Coronary artery (tissue), 2 donors: Measurements from ENCODE around the gene PHLPP1.

ENCODE experiments used
- DNase-seq: peaks from one replicate; pipeline ENCODE4 v3.0.0-alpha.2; 2017; ENCODE audit warnings: low spot score
- H3K27ac ChIP-seq, 2 donors: fragments of 200-600 bp; sonication (generic); one replicate each; pipeline ENCODE4 v1.5.1; 2016 to 2019
- H3K4me3 ChIP-seq: fragments of 200-600 bp; sonication (generic); 2 replicates; pipeline ENCODE4 v1.5.1; 2016; ENCODE audit warnings: mild to moderate bottlenecking, moderate library complexity
- CTCF ChIP-seq: fragments of 200-600 bp; sonication (generic); IDR thresholded peaks from one replicate; pipeline ENCODE4 v1.5.1; 2019; ENCODE audit warnings: antibody characterized with exemption

The PHLPP1 gene

GRCh38 chr18:62939926-62940325 lies 224.6 kb downstream of the PHLPP1 start:
- Histone ChIP-seq H3K27ac (peak overlapping the region; percentile 60 to 78), H3K4me3 (no peak overlapping the region)
- no peak for TF ChIP-seq CTCF
- DNase-seq = no peak

DNA sequence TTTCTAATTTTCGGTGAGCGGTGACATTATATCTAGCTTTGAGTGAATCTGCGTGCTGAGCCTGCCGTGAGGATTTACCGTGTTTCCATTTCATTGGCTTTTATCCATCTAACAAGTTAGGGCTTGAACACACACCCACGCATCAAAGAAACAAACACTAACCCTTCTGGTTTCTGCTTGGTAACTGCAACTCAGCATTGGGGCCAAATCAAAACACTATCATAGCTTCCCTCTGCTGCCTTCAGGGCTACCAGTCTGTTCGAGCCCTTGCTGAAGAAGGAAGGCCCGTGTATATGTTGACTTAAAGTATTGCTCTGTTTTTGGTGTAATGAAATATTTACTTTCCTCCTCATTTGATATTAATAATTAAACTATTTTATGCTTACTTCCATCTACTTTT lies 227.2 kb downstream of the PHLPP1 start:
- DNase-seq = no peak
- Histone ChIP-seq H3K27ac (no peak overlapping the region), H3K4me3 (no peak overlapping the region)
- no peak for TF ChIP-seq CTCF

DNA sequence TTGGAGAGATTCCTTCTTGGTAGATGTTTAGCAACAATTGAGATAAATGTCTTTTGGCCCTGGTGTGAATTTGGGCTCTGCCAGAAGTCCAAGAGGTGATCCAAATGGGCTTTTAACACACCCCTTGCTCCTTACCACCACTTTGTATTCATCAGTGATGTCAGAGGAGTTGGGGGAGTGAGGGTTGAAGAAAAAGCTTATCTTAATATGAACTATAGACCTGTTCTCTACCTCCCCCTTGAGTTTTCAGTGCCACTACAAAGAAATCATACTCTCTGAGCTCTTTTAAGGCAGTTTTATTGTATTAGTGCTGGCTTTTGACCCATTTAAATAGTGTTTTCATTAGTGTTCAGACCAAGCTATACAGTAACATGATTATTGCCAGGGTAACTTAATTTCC lies 229.1 kb downstream of the PHLPP1 start:
- no peak for DNase-seq
- TF ChIP-seq CTCF = no peak

GRCh38 chr18:62948788-62949187 lies 233.4 kb downstream of the PHLPP1 start:
- no peak overlapping the region for H3K27ac ChIP-seq
- H3K4me3 ChIP-seq = no peak overlapping the region
- TF ChIP-seq CTCF = no peak
- DNase-seq = no peak

More for the DNA sequence above, 229.1 kb downstream of the PHLPP1 start:
- Histone ChIP-seq H3K4me3 (no peak overlapping the region), H3K27ac (no peak overlapping the region)

- DNase-seq = no peak
- Histone ChIP-seq H3K4me3 (no peak overlapping the region), H3K27ac (no peak overlapping the region)
- TF ChIP-seq CTCF = no peak
Measured at GRCh38 chr18:62950246-62950645, 234.9 kb downstream of the PHLPP1 start.

DNA sequence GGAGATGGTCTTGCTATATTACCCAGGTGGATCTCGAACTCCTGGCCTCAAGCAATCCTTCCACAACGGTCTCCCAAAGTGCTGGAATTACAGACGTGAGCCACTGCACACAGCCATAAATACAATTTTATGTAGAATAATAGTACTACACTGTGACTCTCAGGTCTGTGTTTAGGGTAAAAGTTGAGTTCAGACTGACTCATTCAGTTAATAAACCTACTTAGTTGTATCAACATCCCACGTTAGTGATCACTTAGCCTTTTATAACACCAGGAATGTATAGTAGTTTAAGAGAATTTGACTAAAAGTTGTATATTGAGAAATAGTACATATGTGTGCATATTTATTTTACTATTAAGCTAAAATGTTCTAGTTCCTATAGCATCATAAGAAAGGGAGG lies 237.5 kb downstream of the PHLPP1 start:
- no peak for TF ChIP-seq CTCF
- Histone ChIP-seq H3K27ac (no peak overlapping the region), H3K4me3 (no peak overlapping the region)
- DNase-seq = no peak

GRCh38 chr18:62953663-62954062 lies 238.3 kb downstream of the PHLPP1 start:
- TF ChIP-seq CTCF = no peak

More at GRCh38 chr18:62953663-62954062, 238.3 kb downstream of the PHLPP1 start:
- no peak for DNase-seq
- Histone ChIP-seq H3K27ac (no peak overlapping the region), H3K4me3 (no peak overlapping the region)
